ENCODE data around the gene DYNLT2. TPM values are rescaled to one million over a fixed set of nuclear protein-coding genes. Genes with fewer than 3 reads are reported as not detected.

DYNLT2 gene
- total RNA-seq, 1 donor from 2014 or later, result 1.6 TPM

DNA sequence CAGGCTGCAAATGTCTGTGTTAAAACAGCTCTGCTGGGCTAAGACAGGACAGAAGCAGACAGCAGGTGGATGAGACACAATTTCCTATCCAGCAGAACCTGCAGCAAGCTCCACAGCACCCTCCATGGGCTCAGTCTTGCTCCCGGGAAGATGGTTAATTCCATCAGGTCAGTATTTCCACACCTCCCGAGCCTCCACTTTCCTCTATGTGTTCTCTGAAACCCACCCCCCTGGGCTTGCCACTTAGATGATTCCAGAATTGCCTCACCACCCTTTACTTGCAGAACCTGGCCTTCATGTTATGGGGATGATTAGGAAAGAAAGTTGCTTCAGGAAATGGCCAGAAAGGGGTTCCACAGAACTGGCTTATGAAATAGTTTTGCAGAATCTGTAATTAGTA lies 43.8 kb upstream of the DYNLT2 start:
- no peak overlapping the region for H3K4me3 ChIP-seq
- H3K4me1 ChIP-seq, result peaks cover 11% of the 10 kb centered on the region
- H3K36me3 ChIP-seq, result no peaks in the 10 kb centered on the region
- TF ChIP-seq, protein P1, sequence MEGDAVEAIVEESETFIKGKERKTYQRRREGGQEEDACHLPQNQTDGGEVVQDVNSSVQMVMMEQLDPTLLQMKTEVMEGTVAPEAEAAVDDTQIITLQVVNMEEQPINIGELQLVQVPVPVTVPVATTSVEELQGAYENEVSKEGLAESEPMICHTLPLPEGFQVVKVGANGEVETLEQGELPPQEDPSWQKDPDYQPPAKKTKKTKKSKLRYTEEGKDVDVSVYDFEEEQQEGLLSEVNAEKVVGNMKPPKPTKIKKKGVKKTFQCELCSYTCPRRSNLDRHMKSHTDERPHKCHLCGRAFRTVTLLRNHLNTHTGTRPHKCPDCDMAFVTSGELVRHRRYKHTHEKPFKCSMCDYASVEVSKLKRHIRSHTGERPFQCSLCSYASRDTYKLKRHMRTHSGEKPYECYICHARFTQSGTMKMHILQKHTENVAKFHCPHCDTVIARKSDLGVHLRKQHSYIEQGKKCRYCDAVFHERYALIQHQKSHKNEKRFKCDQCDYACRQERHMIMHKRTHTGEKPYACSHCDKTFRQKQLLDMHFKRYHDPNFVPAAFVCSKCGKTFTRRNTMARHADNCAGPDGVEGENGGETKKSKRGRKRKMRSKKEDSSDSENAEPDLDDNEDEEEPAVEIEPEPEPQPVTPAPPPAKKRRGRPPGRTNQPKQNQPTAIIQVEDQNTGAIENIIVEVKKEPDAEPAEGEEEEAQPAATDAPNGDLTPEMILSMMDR (IDR thresholded peaks at IDR 0.05), result no peak
- no peaks in the 10 kb centered on the region for H3K9me3 ChIP-seq
- DNase-seq, result no peak
- ATAC-seq, result no peak
- no peaks in the 10 kb centered on the region for H3K27me3 ChIP-seq (ENCODE audit: low read depth)
- intact Hi-C loops (cut with DNase I), result no loop called here
- H3K27ac ChIP-seq, result no peak overlapping the region

DNA sequence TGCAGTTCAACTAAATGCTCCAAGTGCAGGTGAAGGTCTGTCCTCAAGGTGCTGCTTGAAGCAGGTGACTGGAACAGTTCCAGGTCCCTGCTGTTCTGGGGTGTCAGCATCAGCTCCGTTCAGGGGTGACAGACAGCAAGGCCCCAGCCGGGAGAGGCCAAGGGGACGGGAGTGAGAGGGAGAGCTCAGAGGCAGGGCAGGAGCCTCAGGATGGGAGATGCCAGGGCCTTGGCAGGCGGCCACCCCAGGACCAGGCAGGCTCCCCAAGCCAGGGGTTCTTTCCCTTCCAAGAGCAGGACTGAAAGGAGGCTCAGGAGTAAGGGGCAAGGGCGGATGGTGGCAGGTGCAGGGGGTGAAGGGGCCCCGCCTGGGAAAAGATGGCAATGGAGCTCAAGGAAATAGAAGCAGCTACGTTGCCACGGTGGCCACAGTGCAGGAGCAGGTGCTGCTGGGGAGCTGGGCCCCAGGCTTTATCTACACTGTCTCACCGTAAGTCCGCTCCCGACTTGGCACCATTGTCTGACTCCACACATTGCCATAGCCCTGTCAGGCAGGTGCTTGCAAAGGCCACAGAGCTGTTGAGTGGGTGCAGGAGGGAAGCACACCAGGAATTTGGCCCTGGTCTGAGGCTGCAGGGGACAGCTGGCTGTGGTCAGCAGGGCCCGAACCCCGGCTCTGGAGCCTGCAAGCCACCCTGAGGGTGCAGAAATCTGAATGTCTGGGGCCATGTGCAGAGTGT lies 43.1 kb upstream of the DYNLT2 start:
- intact Hi-C loops (cut with DNase I), result no loop called here
- ATAC-seq (no peak), DNase-seq (no peak)
- Histone ChIP-seq H3K4me3 (no peak overlapping the region), H3K27me3 (ENCODE audit: low read depth) (no peaks in the 10 kb centered on the region), H3K27ac (no peak overlapping the region), H3K36me3 (no peaks in the 10 kb centered on the region), H3K9me3 (no peaks in the 10 kb centered on the region), H3K4me1 (peaks cover 14% of the 10 kb centered on the region)
- TF ChIP-seq, protein P1 (IDR thresholded peaks at IDR 0.05), result no peak

DNA sequence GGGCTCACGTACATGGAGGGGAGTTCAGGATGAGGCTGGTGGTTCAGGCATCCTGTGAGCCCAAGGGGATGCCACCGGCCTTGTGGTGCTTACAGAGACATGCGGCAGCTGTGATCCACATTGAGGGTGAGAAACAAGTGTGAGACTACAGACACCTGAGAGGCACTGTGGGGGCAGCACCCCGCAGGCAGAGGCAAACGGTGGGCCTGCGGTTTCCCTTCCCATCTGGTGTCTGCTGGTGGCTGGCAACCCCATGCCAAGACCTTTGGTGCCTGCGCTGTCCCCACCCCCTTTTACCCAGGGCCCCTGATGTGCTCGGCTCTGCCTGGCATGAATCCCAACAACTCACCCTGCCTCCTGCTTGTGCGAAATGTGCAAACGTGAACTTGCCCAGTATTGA lies 42.0 kb upstream of the DYNLT2 start:
- DNase-seq, result no peak
- TF ChIP-seq, protein P1 (IDR thresholded peaks at IDR 0.05), result no peak

DNA sequence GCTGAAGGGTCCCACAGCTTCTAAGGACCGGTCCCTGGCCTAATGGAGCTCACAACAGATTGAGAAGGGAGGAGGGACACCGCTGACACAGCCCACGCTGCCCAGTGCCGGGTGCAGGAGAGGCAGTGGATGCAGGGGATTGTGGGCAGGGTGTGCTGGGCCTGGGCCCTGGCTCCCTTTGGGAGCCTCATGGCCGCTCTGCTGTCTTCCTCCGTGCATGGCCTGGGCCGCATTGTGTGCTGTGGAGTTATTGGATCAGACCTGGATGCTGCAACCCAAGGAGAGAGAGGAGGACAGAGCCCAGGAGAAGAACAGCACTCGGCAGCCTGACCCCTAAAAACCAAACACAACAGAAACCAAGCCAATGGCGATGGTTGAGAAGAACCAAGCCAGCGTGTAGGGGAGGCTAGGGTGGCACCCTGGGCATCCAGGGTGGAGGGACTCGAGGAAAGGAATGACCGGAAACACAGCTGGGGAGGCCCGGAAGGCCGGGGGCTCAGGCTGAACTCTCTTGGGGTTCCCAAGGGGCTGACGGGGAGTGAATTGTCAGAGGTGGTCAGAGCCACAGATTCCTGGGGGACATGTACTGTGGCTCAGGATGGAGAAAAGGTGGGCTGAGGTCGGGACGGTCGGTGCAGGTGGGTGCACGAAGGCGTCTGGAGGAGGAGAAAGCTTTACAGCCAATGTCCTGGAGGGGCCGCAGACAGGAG lies 41.1 kb upstream of the DYNLT2 start:
- H3K4me3 ChIP-seq, result no peak overlapping the region
- TF ChIP-seq, protein P1 (IDR thresholded peaks at IDR 0.05), result no peak
- H3K27me3 ChIP-seq (ENCODE audit: low read depth), result no peaks in the 10 kb centered on the region
- DNase-seq, result no peak
- no peaks in the 10 kb centered on the region for H3K36me3 ChIP-seq
- ATAC-seq, result no peak
- peaks cover 15% of the 10 kb centered on the region for H3K4me1 ChIP-seq
- H3K27ac ChIP-seq, result no peak overlapping the region
- intact Hi-C loops (cut with DNase I), result no loop called here
- no peaks in the 10 kb centered on the region for H3K9me3 ChIP-seq

More for the DNA sequence above, 42.0 kb upstream of the DYNLT2 start:
- no peaks in the 10 kb centered on the region for H3K27me3 ChIP-seq (ENCODE audit: low read depth)
- H3K4me3 ChIP-seq, result no peak overlapping the region
- H3K27ac ChIP-seq, result no peak overlapping the region
- intact Hi-C loops (cut with DNase I), result no loop called here
- H3K36me3 ChIP-seq, result no peaks in the 10 kb centered on the region
- no peaks in the 10 kb centered on the region for H3K9me3 ChIP-seq
- ATAC-seq, result no peak
- peaks cover 15% of the 10 kb centered on the region for H3K4me1 ChIP-seq

DNA sequence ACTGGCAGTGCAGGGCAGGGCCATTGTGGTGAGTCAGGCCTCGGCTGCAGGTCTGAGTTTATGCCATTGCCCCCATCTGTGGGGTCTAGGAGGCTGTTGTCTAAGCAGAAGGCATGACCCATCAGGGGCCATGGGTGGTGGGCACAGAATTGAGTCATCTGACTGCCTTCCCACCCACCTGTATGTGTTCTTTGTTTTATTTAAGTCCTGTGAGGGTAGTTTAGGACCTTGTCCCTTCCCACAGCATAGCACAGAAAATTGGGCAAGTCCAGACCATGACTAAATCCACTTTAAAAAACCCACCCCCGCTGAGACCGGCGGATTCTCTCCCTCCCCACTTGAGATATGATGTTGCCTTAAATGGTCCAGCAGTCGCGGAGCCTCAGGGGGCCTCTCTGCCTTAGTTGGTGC lies 40.4 kb upstream of the DYNLT2 start:
- no peak overlapping the region for H3K4me3 ChIP-seq
- H3K36me3 ChIP-seq, result no peaks in the 10 kb centered on the region
- H3K9me3 ChIP-seq, result no peaks in the 10 kb centered on the region
- peaks cover 15% of the 10 kb centered on the region for H3K4me1 ChIP-seq
- DNase-seq (no peak), ATAC-seq (no peak)
- intact Hi-C loops (cut with DNase I), result no loop called here
- H3K27me3 ChIP-seq (ENCODE audit: low read depth), result no peaks in the 10 kb centered on the region
- TF ChIP-seq, protein P1 (IDR thresholded peaks at IDR 0.05), result no peak
- H3K27ac ChIP-seq, result no peak overlapping the region

Measured in lower lobe of right lung (tissue), 2 donors.